ENCODE measurements around the gene TXNDC17. TPM values are rescaled to one million over a fixed set of nuclear protein-coding genes. Genes with fewer than 3 reads are reported as not detected.
A peak's percentile ranks its signal among the peaks of the same experiment; 100 is the strongest.

Gene TXNDC17
- total RNA-seq, 1 experiment from 2014 or later, result 137 TPM

GRCh38 chr17:6651354-6651918 lies 10.6 kb downstream of the TXNDC17 start, which contains the start of the genes C17orf100 and MED31:
TSS of gene C17orf100 (plus strand) at chr17:6651762. CDS start at chr17:6651914, 152 bp downstream.
TSS of gene MED31 (minus strand) at chr17:6651605. CDS start at chr17:6651528, 77 bp downstream.
- peaks cover 13% of the 10 kb centered on the region for H3K36me3 ChIP-seq (ENCODE audit: control insufficient read depth, insufficient read depth, low read length)
- peak within 1 kb of the TSS; percentile 86 for H3K27ac ChIP-seq (ENCODE audit: low read length)
- in situ Hi-C loops (cut with HindIII; ENCODE audit: low pct_unique_long_range_greater_than_20kb, low sequenced_read_pairs) (no loop called here), intact Hi-C loops (cut with micrococcal nuclease; ENCODE audit: unreplicated experiment) (no loop called here)
- ATAC-seq, result peak; percentile 96
- POLR2A ChIA-PET, result interaction anchor here (0.7 kb wide), 1 partner anchor 10 kb away, joined by 6 read pairs; no protein-coding TSS in a partner anchor
- TF ChIP-seq POLR2AphosphoS5 (IDR thresholded peaks at IDR 0.05; ENCODE audit: low read depth, low read length) (peak; percentile 80), TCF7L2 (IDR thresholded peaks at IDR 0.05; ENCODE audit: low read depth, low read length) (no peak), SIN3A (IDR thresholded peaks at IDR 0.05; ENCODE audit: borderline replicate concordance, insufficient read depth, low read depth, low read length) (no peak)
- TF ChIP-seq, protein P1, sequence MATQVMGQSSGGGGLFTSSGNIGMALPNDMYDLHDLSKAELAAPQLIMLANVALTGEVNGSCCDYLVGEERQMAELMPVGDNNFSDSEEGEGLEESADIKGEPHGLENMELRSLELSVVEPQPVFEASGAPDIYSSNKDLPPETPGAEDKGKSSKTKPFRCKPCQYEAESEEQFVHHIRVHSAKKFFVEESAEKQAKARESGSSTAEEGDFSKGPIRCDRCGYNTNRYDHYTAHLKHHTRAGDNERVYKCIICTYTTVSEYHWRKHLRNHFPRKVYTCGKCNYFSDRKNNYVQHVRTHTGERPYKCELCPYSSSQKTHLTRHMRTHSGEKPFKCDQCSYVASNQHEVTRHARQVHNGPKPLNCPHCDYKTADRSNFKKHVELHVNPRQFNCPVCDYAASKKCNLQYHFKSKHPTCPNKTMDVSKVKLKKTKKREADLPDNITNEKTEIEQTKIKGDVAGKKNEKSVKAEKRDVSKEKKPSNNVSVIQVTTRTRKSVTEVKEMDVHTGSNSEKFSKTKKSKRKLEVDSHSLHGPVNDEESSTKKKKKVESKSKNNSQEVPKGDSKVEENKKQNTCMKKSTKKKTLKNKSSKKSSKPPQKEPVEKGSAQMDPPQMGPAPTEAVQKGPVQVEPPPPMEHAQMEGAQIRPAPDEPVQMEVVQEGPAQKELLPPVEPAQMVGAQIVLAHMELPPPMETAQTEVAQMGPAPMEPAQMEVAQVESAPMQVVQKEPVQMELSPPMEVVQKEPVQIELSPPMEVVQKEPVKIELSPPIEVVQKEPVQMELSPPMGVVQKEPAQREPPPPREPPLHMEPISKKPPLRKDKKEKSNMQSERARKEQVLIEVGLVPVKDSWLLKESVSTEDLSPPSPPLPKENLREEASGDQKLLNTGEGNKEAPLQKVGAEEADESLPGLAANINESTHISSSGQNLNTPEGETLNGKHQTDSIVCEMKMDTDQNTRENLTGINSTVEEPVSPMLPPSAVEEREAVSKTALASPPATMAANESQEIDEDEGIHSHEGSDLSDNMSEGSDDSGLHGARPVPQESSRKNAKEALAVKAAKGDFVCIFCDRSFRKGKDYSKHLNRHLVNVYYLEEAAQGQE (IDR thresholded peaks at IDR 0.05; ENCODE audit: insufficient read depth in 1 of 2, low read depth in 2 of 2, low read length in 1 of 2), result no peak
- TF ChIP-seq, protein P2, sequence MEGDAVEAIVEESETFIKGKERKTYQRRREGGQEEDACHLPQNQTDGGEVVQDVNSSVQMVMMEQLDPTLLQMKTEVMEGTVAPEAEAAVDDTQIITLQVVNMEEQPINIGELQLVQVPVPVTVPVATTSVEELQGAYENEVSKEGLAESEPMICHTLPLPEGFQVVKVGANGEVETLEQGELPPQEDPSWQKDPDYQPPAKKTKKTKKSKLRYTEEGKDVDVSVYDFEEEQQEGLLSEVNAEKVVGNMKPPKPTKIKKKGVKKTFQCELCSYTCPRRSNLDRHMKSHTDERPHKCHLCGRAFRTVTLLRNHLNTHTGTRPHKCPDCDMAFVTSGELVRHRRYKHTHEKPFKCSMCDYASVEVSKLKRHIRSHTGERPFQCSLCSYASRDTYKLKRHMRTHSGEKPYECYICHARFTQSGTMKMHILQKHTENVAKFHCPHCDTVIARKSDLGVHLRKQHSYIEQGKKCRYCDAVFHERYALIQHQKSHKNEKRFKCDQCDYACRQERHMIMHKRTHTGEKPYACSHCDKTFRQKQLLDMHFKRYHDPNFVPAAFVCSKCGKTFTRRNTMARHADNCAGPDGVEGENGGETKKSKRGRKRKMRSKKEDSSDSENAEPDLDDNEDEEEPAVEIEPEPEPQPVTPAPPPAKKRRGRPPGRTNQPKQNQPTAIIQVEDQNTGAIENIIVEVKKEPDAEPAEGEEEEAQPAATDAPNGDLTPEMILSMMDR (IDR thresholded peaks at IDR 0.05), result no peak
- H3K4me1 ChIP-seq (ENCODE audit: control insufficient read depth, insufficient read depth, low read length), result peaks cover 23% of the 10 kb centered on the region; the same call in 1 of the 2 replicates
- no TSS peak for BruUV-seq (replicated peaks)
- CTCF ChIA-PET, result interaction anchor here (0.6 kb wide), 2 partner anchors 150 to 192 kb away, joined by 3 read pairs; no protein-coding TSS in a partner anchor
- no peak for DNase-seq (ENCODE audit: low read depth, low spot score)
- no peaks in the 10 kb centered on the region for H3K9me3 ChIP-seq (ENCODE audit: control insufficient read depth, insufficient read depth, low read depth, low read length)
- H3K27me3 ChIP-seq (ENCODE audit: control insufficient read depth, insufficient read depth, low read length), result no peaks in the 10 kb centered on the region
- H3K4me3 ChIP-seq (ENCODE audit: low read depth in 2 of 2, low read length in 2 of 2), result peak within 1 kb of the TSS; percentile 90 to 99

GRCh38 chr17:6651919-6652452 lies 11.1 kb downstream of the TXNDC17 start:
- peaks cover 23% of the 10 kb centered on the region; the same call in 1 of the 2 replicates for H3K4me1 ChIP-seq (ENCODE audit: control insufficient read depth, insufficient read depth, low read length)
- H3K4me3 ChIP-seq (ENCODE audit: low read depth in 2 of 2, low read length in 2 of 2), result peak overlapping the region; percentile 90 to 99
- peak overlapping the region; percentile 86 for H3K27ac ChIP-seq (ENCODE audit: low read length)
- no peaks in the 10 kb centered on the region for H3K27me3 ChIP-seq (ENCODE audit: control insufficient read depth, insufficient read depth, low read length)
- intact Hi-C loops (cut with micrococcal nuclease; ENCODE audit: unreplicated experiment) (no loop called here), in situ Hi-C loops (cut with HindIII; ENCODE audit: low pct_unique_long_range_greater_than_20kb, low sequenced_read_pairs) (no loop called here)
- ChIA-PET POLR2A (no interaction called here), CTCF (no interaction called here)
- H3K9me3 ChIP-seq (ENCODE audit: control insufficient read depth, insufficient read depth, low read depth, low read length), result no peaks in the 10 kb centered on the region
- peaks cover 13% of the 10 kb centered on the region for H3K36me3 ChIP-seq (ENCODE audit: control insufficient read depth, insufficient read depth, low read length)
- no TSS peak for BruUV-seq (replicated peaks)
- DNase-seq (ENCODE audit: low read depth, low spot score) (no peak), ATAC-seq (peak; percentile 56)
- no peak for TF ChIP-seq POLR2AphosphoS5 (IDR thresholded peaks at IDR 0.05; ENCODE audit: low read depth, low read length)
- no peak for TF ChIP-seq TCF7L2 (IDR thresholded peaks at IDR 0.05; ENCODE audit: low read depth, low read length)
- TF ChIP-seq, protein P1 (IDR thresholded peaks at IDR 0.05; ENCODE audit: insufficient read depth in 1 of 2, low read depth in 2 of 2, low read length in 1 of 2), result no peak
- TF ChIP-seq, protein P2 (IDR thresholded peaks at IDR 0.05), result no peak

All from Panc1 (cell line).